ENCODE measurements around the gene DNAJC3.
"Not testable (repeated sequence)": the region's sequence is repeated elsewhere in the genome, so short reads cannot be mapped to it uniquely, and the experiment has no call there.

DNAJC3 gene

DNA sequence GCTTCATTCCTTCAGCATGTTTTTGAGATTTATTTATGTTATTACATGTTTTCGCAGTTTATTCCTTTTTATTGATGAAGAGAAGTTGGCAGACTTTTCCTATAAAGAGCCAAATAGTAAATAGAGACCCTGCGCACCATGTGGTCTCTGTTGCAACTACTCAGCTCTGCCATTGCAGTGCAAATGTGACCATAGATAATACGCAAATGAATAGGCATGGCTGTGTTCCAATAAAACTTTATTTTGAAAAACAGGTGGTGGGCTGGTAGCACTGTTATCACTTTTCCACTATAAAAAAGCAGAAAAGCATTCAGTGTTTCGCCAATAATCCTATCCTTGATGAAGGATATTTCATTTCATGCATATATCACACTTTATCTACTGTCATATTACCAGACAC, 95.0 kb downstream of the DNAJC3 start:
- no peak for DNase-seq (ENCODE audit: low read depth in 4 of 4, low spot score in 1 of 4)

DNA sequence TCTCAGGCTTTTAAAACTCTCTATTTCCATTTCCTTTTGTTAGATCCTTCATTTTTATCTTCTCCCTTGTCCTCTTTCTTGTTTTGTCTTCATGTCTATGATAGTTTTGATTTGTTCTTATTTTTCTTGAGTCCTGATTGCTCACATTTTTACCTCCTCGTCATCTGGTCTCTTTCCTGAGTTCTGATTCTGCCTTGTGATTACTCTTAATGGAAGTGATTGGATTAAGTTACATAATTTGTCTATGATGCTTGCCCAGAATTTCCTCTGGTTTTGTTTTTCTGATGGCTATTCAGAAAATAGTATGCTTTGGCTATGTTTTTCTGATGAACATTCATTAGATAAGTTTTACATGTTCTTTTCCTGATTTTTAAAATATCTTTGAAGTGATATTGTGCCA, 102.6 kb downstream of the DNAJC3 start:
- DNase-seq (ENCODE audit: low read depth in 4 of 4, low spot score in 1 of 4) = no peak

GRCh38 chr13:95781016-95781415, 104.1 kb downstream of the DNAJC3 start:
- DNase-seq (ENCODE audit: low read depth in 4 of 4, low spot score in 1 of 4) = no peak

DNA sequence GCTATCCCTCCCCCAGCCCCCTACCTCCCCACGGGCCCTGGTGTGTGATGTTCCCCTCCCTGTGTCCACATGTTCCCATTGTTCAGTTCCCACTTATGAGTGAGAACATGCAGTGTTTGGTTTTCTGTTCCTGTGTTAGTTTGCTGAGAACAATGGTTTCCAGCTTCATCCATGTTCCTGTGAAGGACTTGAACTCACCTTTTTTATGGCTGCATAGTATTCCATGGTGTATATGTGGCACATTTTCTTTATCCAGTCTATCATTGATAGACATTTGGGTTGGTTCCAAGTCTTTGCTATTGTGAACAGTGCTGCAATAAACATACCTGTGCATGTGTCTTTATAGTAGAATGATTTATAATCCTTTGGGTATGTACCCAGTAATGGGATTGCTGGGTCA, 105.0 kb downstream of the DNAJC3 start:
- DNase-seq (ENCODE audit: low read depth in 4 of 4, low spot score in 1 of 4) = not testable (repeated sequence)

DNA sequence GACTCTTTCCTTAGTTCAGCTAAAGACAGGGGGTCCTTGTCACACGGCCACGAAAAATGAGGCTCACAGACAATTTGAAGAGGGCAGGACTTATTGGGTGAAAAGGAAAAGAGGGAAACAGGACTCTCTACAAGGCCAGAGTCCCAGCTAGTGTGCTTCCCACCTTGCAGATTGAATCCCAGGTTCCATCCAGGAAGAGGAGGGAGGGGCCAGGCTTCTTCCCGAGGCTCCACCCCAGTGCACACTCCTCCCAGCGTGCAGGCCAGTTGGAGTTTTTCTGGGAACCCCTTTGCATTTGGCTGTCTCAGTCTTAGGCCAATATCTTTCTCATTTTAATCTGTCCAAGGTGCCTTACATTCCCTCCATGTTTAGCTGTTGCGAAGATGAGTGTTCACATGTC, 106.8 kb downstream of the DNAJC3 start:
- DNase-seq (ENCODE audit: low read depth in 4 of 4, low spot score in 1 of 4) = no peak

DNA sequence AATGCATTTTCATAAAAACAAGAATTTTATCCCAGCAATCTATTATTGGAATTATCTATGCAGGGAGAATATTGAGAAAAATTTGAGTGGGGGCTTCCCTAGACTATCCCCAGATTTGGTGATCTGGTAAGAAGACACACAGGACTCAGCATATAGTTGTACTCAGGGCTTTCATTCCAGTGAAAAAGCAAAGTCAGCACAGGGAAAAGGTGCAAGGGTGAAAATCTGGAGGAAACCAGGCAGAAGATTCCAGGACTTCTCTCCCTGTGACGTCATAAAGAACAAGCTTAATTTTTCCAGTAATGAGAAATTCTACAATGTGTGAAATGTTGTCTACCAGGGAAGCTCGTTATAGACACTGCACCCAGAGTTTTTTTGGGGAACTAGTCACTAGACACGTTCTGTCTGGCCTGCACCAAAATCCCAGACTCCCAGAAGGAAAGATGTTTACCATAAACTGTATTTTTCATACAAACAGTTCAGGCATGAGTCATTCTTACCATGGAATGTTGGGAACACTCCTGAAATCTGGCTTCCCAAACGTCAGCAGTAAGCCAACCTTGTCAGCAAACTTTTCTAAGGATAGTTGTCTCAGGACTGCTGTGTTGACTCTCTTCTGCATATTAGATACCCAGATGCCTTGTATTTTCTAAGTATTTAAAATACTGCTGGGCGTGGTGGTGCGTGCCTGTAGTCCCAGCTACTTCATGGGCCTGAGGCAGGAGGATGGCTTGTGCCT, 107.4 kb downstream of the DNAJC3 start:
- no peak for DNase-seq (ENCODE audit: low read depth in 4 of 4, low spot score in 1 of 4)

GRCh38 chr13:95784900-95785290, 108.0 kb downstream of the DNAJC3 start:
- no peak for DNase-seq (ENCODE audit: low read depth in 4 of 4, low spot score in 1 of 4)

DNA sequence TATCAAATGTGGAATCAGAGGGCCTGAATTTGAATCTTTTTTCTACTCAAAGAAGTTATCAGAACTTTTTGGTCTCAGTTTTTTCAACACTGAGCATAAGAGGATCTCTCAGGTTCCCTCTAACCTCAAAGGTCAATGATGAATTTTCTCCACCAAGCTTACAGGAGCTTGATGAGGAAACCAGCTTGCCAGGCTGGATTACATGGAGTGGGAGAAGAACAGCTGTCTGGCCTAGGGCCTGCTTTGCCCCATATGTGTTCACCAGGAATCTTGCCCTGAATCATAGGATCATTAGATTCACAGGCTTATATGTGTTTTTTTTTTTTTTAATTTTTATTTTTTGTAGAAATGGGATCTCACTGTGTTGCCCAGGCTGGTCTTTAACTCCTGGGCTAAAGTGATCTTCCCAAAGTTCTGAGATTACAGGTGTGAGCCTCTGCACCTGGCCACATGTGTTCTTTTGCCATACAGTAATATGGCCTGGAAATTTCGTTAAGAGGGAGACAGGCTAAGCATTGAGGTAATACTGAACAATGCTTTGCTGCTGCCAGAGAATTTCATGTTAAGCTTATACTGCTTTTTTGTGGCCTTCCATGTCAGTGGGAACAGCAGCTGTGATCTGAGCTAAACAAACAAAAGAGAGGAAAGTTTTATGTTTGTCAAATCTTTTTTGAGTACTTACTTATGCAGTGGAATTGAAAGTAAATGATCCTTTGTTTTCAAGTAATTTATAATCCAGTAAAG, 110.6 kb downstream of the DNAJC3 start:
- DNase-seq (ENCODE audit: low read depth in 4 of 4, low spot score in 1 of 4) = no peak

DNA sequence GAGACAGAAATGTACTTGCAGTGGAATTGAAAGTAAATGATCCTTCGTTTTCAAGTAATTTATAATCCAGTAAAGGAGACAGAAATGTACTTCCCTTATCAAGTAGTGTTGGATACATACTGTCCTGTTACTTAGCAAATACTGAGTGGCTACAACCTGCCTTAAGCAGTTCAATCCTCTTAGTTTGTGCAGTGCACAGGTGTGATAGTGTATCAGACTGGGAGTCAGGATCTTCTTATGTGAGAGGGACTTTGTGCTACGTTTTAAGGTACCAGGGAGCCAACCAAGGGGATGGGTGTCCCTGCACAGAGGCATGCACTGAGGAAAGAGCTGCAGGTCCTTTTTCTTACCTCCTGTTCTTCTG, 111.1 kb downstream of the DNAJC3 start:
- DNase-seq (ENCODE audit: low read depth in 4 of 4, low spot score in 1 of 4) = no peak

GRCh38 chr13:95789315-95789714, 112.4 kb downstream of the DNAJC3 start:
- not testable (repeated sequence) for DNase-seq (ENCODE audit: low read depth in 4 of 4, low spot score in 1 of 4)

GRCh38 chr13:95791084-95791722, 114.3 kb downstream of the DNAJC3 start:
- DNase-seq (ENCODE audit: low read depth in 4 of 4, low spot score in 1 of 4) = no peak

- no peak for DNase-seq (ENCODE audit: low read depth in 4 of 4, low spot score in 1 of 4)
Measured at GRCh38 chr13:95793018-95793555, 116.1 kb downstream of the DNAJC3 start.

- DNase-seq (ENCODE audit: low read depth in 4 of 4, low spot score in 1 of 4) = no peak
Measured at GRCh38 chr13:95793781-95794180, 116.8 kb downstream of the DNAJC3 start.

DNA sequence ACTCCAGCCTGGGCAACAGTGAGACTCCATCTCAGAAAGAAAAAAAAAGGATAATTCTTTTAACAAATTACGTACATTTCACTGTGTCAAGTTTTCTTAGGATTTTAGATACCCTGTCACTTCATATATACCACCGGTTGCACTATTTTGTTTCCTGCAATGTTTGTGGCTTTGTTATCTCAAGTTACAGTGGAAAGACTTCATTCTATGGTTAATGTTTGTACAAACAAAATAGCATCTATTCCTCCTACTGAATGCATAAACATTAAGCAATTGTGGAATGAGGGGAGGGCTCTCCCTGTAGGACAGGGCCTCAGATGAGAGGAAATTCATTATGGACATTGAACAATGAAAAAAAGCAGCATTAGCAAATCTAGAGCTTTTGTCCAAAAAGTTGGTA, 120.1 kb downstream of the DNAJC3 start:
- DNase-seq (ENCODE audit: low read depth in 4 of 4, low spot score in 1 of 4) = no peak

GRCh38 chr13:95800436-95800835, 123.5 kb downstream of the DNAJC3 start:
- no peak for DNase-seq (ENCODE audit: low read depth in 4 of 4, low spot score in 1 of 4)

DNA sequence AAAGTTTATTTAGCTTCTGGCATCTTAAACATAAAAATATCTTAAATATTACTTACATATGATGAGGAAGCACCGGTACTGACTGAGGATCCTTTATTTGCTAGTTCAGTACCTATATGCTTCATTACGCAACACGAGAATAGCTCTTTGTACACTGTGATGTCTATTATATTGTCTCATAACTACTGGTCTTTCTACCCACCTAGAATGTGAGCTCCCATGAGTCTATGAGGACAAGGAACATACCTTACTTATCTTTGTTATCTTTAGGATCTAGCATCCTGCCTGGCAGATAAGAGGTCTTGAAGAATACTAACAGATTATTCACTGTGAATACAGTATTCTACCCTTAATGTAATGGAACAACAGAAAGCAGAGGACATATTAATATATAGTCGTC, 124.9 kb downstream of the DNAJC3 start:
- no peak for DNase-seq (ENCODE audit: low read depth in 4 of 4, low spot score in 1 of 4)

- no peak for DNase-seq (ENCODE audit: low read depth in 4 of 4, low spot score in 1 of 4)
Measured at GRCh38 chr13:95805921-95806320, 129.0 kb downstream of the DNAJC3 start.

GRCh38 chr13:95809429-95809828, 132.5 kb downstream of the DNAJC3 start:
- no peak for DNase-seq (ENCODE audit: low read depth in 4 of 4, low spot score in 1 of 4)

DNA sequence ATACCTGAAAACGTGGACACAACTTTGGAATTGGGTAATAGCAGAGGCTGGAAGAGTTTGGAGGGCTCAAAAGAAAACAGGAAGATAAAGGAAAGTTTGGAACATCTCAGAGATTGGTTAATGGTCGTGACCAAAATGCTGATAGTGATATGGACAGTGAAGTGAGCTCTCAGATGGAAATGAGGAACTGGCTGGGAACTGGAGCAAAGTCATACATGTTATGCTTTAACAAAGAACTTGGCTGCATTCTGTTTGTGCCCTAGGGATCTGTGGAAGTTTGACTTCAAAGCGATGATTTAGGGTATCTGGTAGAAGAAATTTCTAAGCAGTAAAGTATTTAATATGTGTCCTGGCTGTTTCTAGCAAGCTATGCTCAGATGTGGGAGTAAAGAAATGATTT, 136.2 kb downstream of the DNAJC3 start:
- DNase-seq (ENCODE audit: low read depth in 4 of 4, low spot score in 1 of 4) = no peak

DNA sequence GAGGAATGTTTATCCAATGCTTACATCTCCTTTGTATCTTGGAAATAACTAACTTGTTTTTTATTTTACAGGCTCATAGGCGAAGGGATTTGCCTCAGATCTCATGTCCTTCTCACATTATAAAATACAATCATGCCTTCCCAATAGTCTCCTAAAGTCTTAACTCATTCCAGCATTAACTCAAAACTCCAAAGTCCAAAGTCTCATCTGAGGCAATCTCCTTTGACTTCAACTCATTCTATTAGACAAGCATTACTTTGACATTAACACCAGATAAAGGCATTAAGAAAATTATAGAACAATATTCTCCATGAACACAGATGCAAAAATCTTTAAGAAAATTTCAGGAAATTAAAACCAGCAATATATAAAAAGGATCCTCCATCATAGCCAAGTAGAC, 137.6 kb downstream of the DNAJC3 start:
- DNase-seq (ENCODE audit: low read depth in 4 of 4, low spot score in 1 of 4) = no peak

DNA sequence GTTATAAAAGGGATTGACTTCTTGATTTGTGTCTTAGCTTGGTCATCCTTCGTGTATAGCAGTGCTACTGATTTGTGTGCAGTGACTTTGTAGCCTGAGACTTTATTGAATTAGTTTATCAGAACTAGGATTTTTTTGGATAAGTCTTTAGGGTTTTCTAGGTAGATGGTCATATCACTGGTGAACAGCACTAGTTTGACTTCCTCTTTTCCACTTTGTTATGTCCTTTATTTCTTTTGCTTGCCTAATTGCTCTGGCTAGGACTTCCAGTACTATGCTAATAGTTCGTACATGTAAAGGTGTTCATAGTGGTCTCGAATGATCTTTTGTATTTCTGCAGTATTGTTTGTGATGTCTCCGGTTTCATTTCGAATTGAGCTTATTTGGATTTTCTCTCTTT, 145.4 kb downstream of the DNAJC3 start:
- no peak for DNase-seq (ENCODE audit: low read depth in 4 of 4, low spot score in 1 of 4)

DNA sequence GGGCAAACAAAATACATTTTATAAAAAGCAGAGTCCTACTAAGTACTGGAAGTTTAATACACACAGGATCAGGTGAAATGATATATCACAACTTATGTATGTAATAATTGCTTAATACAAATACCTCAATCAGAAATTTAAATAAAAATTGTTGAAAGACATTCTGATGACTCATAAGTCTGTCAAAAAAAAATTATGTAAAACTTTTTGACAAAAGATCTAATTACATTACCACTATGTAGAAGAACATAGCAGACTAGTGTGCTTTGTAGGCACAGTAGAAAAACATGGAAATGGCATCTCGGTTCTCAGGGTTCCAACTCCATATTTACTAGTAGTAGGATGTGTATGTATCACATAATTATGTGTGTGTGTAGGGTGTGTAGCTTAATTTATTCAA, 156.2 kb downstream of the DNAJC3 start:
- DNase-seq (ENCODE audit: low read depth in 4 of 4, low spot score in 1 of 4) = no peak

All from stimulated activated CD4-positive, alpha-beta T cell treated with anti-CD3 and anti-CD28 coated beads, Interleukin-1b, Interleukin-23, amount 100 ng/mL, for 24 hours (primary cell).